ENCODE data around the gene FAM234A.
"Not testable (repeated sequence)": the region's sequence is repeated elsewhere in the genome, so short reads cannot be mapped to it uniquely, and the experiment has no call there.

FAM234A gene

GRCh38 chr16:265002-265529 lies 30.4 kb downstream of the FAM234A start:
- no peak for DNase-seq (ENCODE audit: low spot score)

GRCh38 chr16:265711-266110 lies 31.1 kb downstream of the FAM234A start:
- DNase-seq (ENCODE audit: low spot score) = no peak

GRCh38 chr16:266258-267164 lies 31.9 kb downstream of the FAM234A start:
- DNase-seq (ENCODE audit: low spot score) = no peak

GRCh38 chr16:267562-267961 lies 32.9 kb downstream of the FAM234A start:
- not testable (repeated sequence) for DNase-seq (ENCODE audit: low spot score)

- DNase-seq (ENCODE audit: low spot score) = no peak
These were observed 33.8 kb downstream of the FAM234A start for GRCh38 chr16:268141-269053.

- no peak for DNase-seq (ENCODE audit: low spot score)
These were observed 34.6 kb downstream of the FAM234A start for GRCh38 chr16:269061-269796.

- no peak for DNase-seq (ENCODE audit: low spot score)
These were observed 36.0 kb downstream of the FAM234A start for GRCh38 chr16:270381-271255.

- DNase-seq (ENCODE audit: low spot score) = no peak
These were observed 38.3 kb downstream of the FAM234A start for GRCh38 chr16:272633-273546.

- DNase-seq (ENCODE audit: low spot score) = no peak
These were observed 39.2 kb downstream of the FAM234A start for GRCh38 chr16:273547-274421.

- no peak for DNase-seq (ENCODE audit: low spot score)
These were observed 40.5 kb downstream of the FAM234A start for GRCh38 chr16:275041-275641.

- DNase-seq (ENCODE audit: low spot score) = no peak
These were observed 41.2 kb downstream of the FAM234A start, which contains the start of gene RGS11 for GRCh38 chr16:275786-276232. TSS of gene RGS11 (minus strand) at chr16:275944. CDS start at chr16:275911, 33 bp downstream.

- no peak for DNase-seq (ENCODE audit: low spot score)
These were observed 41.9 kb downstream of the FAM234A start for GRCh38 chr16:276426-277077.

- peak; percentile 24 for DNase-seq (ENCODE audit: low spot score)
These were observed 44.3 kb downstream of the FAM234A start for GRCh38 chr16:278863-279366.

GRCh38 chr16:279531-279930 lies 44.9 kb downstream of the FAM234A start:
- DNase-seq (ENCODE audit: low spot score) = no peak

- DNase-seq (ENCODE audit: low spot score) = no peak
These were observed 45.4 kb downstream of the FAM234A start for GRCh38 chr16:280005-280460.

- DNase-seq (ENCODE audit: low spot score) = no peak
These were observed 45.9 kb downstream of the FAM234A start, which contains the start of gene ARHGDIG for GRCh38 chr16:280552-280951. TSS of gene ARHGDIG (plus strand) at chr16:280591. CDS start at chr16:280681, 90 bp downstream.
